ENCODE results near the gene RBM15.

RBM15 gene

GRCh38 chr1:110355321-110355720 lies 16.1 kb downstream of the RBM15 start:
- DNase-seq (ENCODE audit: low read depth), result no peak

- no peak for DNase-seq (ENCODE audit: low read depth)
These were observed 17.2 kb downstream of the RBM15 start for GRCh38 chr1:110356379-110356778.

GRCh38 chr1:110360431-110360830 lies 21.3 kb downstream of the RBM15 start:
- no peak for DNase-seq (ENCODE audit: low read depth)

- DNase-seq (ENCODE audit: low read depth), result no peak
These were observed 22.7 kb downstream of the RBM15 start for GRCh38 chr1:110361856-110362255.

- DNase-seq (ENCODE audit: low read depth), result no peak
These were observed 25.0 kb downstream of the RBM15 start for GRCh38 chr1:110364221-110364620.

GRCh38 chr1:110370827-110371226 lies 31.6 kb downstream of the RBM15 start:
- DNase-seq (ENCODE audit: low read depth), result peak; percentile 59

- no peak for DNase-seq (ENCODE audit: low read depth)
These were observed 36.3 kb downstream of the RBM15 start for GRCh38 chr1:110375490-110375889.

- DNase-seq (ENCODE audit: low read depth), result peak; percentile 93
These were observed 41.6 kb downstream of the RBM15 start for GRCh38 chr1:110380672-110381283.

GRCh38 chr1:110383251-110383990 lies 44.2 kb downstream of the RBM15 start:
- no peak for DNase-seq (ENCODE audit: low read depth)

GRCh38 chr1:110384581-110385321 lies 45.6 kb downstream of the RBM15 start:
- DNase-seq (ENCODE audit: low read depth), result no peak

- DNase-seq (ENCODE audit: low read depth), result no peak
These were observed 46.2 kb downstream of the RBM15 start for GRCh38 chr1:110385369-110385768.

- DNase-seq (ENCODE audit: low read depth), result no peak
These were observed 48.0 kb downstream of the RBM15 start for GRCh38 chr1:110387048-110387754.

GRCh38 chr1:110390096-110390495 lies 50.9 kb downstream of the RBM15 start:
- peak; percentile 83 for DNase-seq (ENCODE audit: low read depth)

GRCh38 chr1:110390692-110391245 lies 51.6 kb downstream of the RBM15 start, which contains the start of gene SLC16A4:
TSS of gene SLC16A4 (minus strand) at chr1:110391026. CDS start at chr1:110389323, 1,703 bp downstream.
- no peak for DNase-seq (ENCODE audit: low read depth)

- no peak for DNase-seq (ENCODE audit: low read depth)
These were observed 54.1 kb downstream of the RBM15 start for GRCh38 chr1:110393286-110393685.

- DNase-seq (ENCODE audit: low read depth), result peak; percentile 63
These were observed 54.7 kb downstream of the RBM15 start for GRCh38 chr1:110393691-110394492.

GRCh38 chr1:110394493-110394820 lies 55.3 kb downstream of the RBM15 start:
- DNase-seq (ENCODE audit: low read depth), result no peak

All from stromal cell of bone marrow (primary cell).